Measurements from ENCODE around the gene MROH8. TPM values are rescaled to one million over a fixed set of nuclear protein-coding genes. Genes with fewer than 3 reads are reported as not detected.
"Not testable (repeated sequence)": the region's sequence is repeated elsewhere in the genome, so short reads cannot be mapped to it uniquely, and the experiment has no call there.

Gene MROH8
- polyA plus RNA-seq, 2 of the 4 experiments (the other 2 are of a cell fraction), result 1.3 to 3.3 TPM

GRCh38 chr20:37075932-37076685 is 103.2 kb downstream of the MROH8 start (continued):
- no peak for TF ChIP-seq KDM1A (IDR thresholded peaks at IDR 0.05; ENCODE audit: low read depth)

- TF ChIP-seq MAZ (IDR thresholded peaks at IDR 0.05; ENCODE audit: borderline replicate concordance, low read depth, low read length), result no peak
- TF ChIP-seq HEYL (CRISPR knock-in tag; IDR thresholded peaks at IDR 0.05), result no peak
- TF ChIP-seq RAD21 (conservative IDR thresholded peaks at IDR 0.05 in 1 of 2, IDR thresholded peaks at IDR 0.05 in 1 of 2), result no peak
- TF ChIP-seq POLR2A (IDR thresholded peaks at IDR 0.05; ENCODE audit: low read length), result no peak
- no peak for TF ChIP-seq PHF8 (IDR thresholded peaks at IDR 0.05; ENCODE audit: borderline replicate concordance, low read depth)
- no peak for TF ChIP-seq NR3C1 (IDR thresholded peaks at IDR 0.05)
- TF ChIP-seq FOXS1 (CRISPR knock-in tag; IDR thresholded peaks at IDR 0.05), result no peak
- no peak for TF ChIP-seq ELK1 (IDR thresholded peaks at IDR 0.05; ENCODE audit: low read depth, low read length)
- no peak for TF ChIP-seq FOSB (CRISPR knock-in tag; IDR thresholded peaks at IDR 0.05)
- TF ChIP-seq NFE2L2 (conservative IDR thresholded peaks at IDR 0.05; ENCODE audit: low read length), result no peak
- no peak for TF ChIP-seq ZC3H11A (IDR thresholded peaks at IDR 0.05)
- TF ChIP-seq RCOR1 (IDR thresholded peaks at IDR 0.05; ENCODE audit: low read depth, low read length), result no peak
- FAIRE-seq (no peak), DNase-seq (ENCODE audit: low read depth in 1 of 2, low spot score in 1 of 2) (no peak), ATAC-seq (no peak)
- WGBS (ENCODE audit: missing lambda C conversion rate), result 94% methylated on average over 17 of the region's 17 CpGs
- H3K9me3 ChIP-seq, result peaks cover 4% of the 10 kb centered on the region; the same call in 1 of the 3 replicates
- no peak overlapping the region for H3K4me3 ChIP-seq
- CTCF ChIA-PET, result no interaction called here
- H3K4me2 ChIP-seq, result no peak overlapping the region
- peaks cover 12% of the 10 kb centered on the region; the same call in 1 of the 3 replicates for H3K4me1 ChIP-seq
- POLR2A ChIA-PET, result no interaction called here
- no peak overlapping the region for H3K27ac ChIP-seq
Measured at GRCh38 chr20:37072293-37073196, 106.8 kb downstream of the MROH8 start.

GRCh38 chr20:37071481-37071911 is 107.9 kb downstream of the MROH8 start:
- CTCF ChIA-PET, result interaction anchor here (0.8 kb wide), 1 partner anchor 9 kb away, joined by 3 read pairs; no protein-coding TSS in a partner anchor
- WGBS (ENCODE audit: missing lambda C conversion rate), result 80% methylated on average over 4 of the region's 4 CpGs
- DNase-seq (ENCODE audit: low read depth in 1 of 2, low spot score in 1 of 2), result no peak
- FAIRE-seq, result no peak
- Histone ChIP-seq H3K4me2 (no peak overlapping the region), H3K4me1 (peaks cover 6% of the 10 kb centered on the region; the same call in 1 of the 3 replicates), H3K27ac (no peak overlapping the region), H3K9me3 (peaks cover 4% of the 10 kb centered on the region; the same call in 1 of the 3 replicates), H3K4me3 (no peak overlapping the region)
- no peak for ATAC-seq
- TF ChIP-seq RFX5 (IDR thresholded peaks at IDR 0.05), result no peak
- no peak for TF ChIP-seq NR3C1 (IDR thresholded peaks at IDR 0.05)
- TF ChIP-seq RCOR1 (IDR thresholded peaks at IDR 0.05; ENCODE audit: low read depth, low read length), result no peak
- TF ChIP-seq ELK1 (IDR thresholded peaks at IDR 0.05; ENCODE audit: low read depth, low read length), result no peak
- TF ChIP-seq RARB (CRISPR knock-in tag; IDR thresholded peaks at IDR 0.05), result no peak
- no peak for TF ChIP-seq ATOH8 (CRISPR knock-in tag; IDR thresholded peaks at IDR 0.05; ENCODE audit: low read depth)
- TF ChIP-seq CBX2 (IDR thresholded peaks at IDR 0.05; ENCODE audit: borderline replicate concordance, low read depth), result no peak
- TF ChIP-seq MYC (IDR thresholded peaks at IDR 0.05; ENCODE audit: borderline replicate concordance, low read length), result no peak
- no peak for TF ChIP-seq CHD4 (IDR thresholded peaks at IDR 0.05; ENCODE audit: borderline replicate concordance)
- no peak for TF ChIP-seq SREBF2 (IDR thresholded peaks at IDR 0.05)
- no peak for TF ChIP-seq FOSL2 (IDR thresholded peaks at IDR 0.05)
- TF ChIP-seq FOSL2 (CRISPR knock-in tag; IDR thresholded peaks at IDR 0.05), result no peak
- no peak for TF ChIP-seq EP300 (IDR thresholded peaks at IDR 0.05)
- POLR2A ChIA-PET, result no interaction called here

- H3K27ac ChIP-seq; CTCF ChIA-PET; H3K4me2 ChIP-seq; ATAC-seq; POLR2A ChIA-PET; H3K4me3 ChIP-seq; H3K4me1 ChIP-seq; DNase-seq (ENCODE audit: low read depth in 1 of 2, low spot score in 1 of 2); H3K9me3 ChIP-seq; FAIRE-seq: not testable (repeated sequence)
- 94% methylated on average over 2 of the region's 25 CpGs for WGBS (ENCODE audit: missing lambda C conversion rate)
Measured at GRCh38 chr20:37069563-37069962, 109.8 kb downstream of the MROH8 start.
